OCI-LY3 (cell line): Measurements from ENCODE around the gene CERCAM.
A peak's percentile ranks its signal among the peaks of the same experiment; 100 is the strongest.

Experiments used
- H2AFZ ChIP-seq: fragments of 200-600, 300-600 bp; shearing (Covaris generic); 2 replicates; pipeline ENCODE4 v1.6.0; 2014; ENCODE audit warnings: antibody characterized with exemption, low read depth, low read length
- H3K27ac ChIP-seq: fragments of 200-600, 300-600 bp; sonication (generic); 2 replicates; pipeline ENCODE4 v1.5.1; 2014; ENCODE audit warnings: mild to moderate bottlenecking, low read length, moderate library complexity, mixed read lengths
- H3K27me3 ChIP-seq: fragments of 200-600, 300-600 bp; sonication (generic); 2 replicates; pipeline ENCODE4 v1.6.1; 2014; ENCODE audit warnings: low read depth, low read length, mixed read lengths
- H3K36me3 ChIP-seq: fragments of 200-600, 300-600 bp; sonication (generic); replicated peaks from 2 replicates; pipeline ENCODE3; 2014; ENCODE audit warnings: low read depth, low read length, mixed read lengths
- H3K4me1 ChIP-seq: fragments of 300-600, 200-600 bp; sonication (generic); 2 replicates; pipeline ENCODE4 v1.6.1; 2014; ENCODE audit warnings: low read length, mixed read lengths
- H3K4me2 ChIP-seq: fragments of 200-600, 300-600 bp; sonication (generic); 2 replicates; pipeline ENCODE4 v1.6.1; 2014; ENCODE audit warnings: low read length, mixed read lengths
- H3K4me3 ChIP-seq: fragments of 300-600, 200-600 bp; sonication (generic); 2 replicates; pipeline ENCODE4 v1.5.1; 2014; ENCODE audit warnings: antibody characterized with exemption, mild to moderate bottlenecking, low read length, moderate library complexity
- H3K79me2 ChIP-seq: fragments of 300-600, 200-600 bp; shearing (Covaris generic); 2 replicates; pipeline ENCODE4 v1.6.1; 2014; ENCODE audit warnings: mild to moderate bottlenecking, low read length, mixed read lengths
- H3K9ac ChIP-seq: fragments of 300-600, 200-600 bp; shearing (Covaris generic); 2 replicates; pipeline ENCODE4 v1.6.0; 2014; ENCODE audit warnings: mild to moderate bottlenecking, low read length, moderate library complexity
- H3K9me3 ChIP-seq: fragments of 200-600, 300-600 bp; shearing (Covaris generic); 2 replicates; pipeline ENCODE4 v1.6.1; 2014; ENCODE audit warnings: low read length, mixed read lengths; ENCODE audit not compliant: insufficient read depth
- H4K20me1 ChIP-seq: fragments of 200-600, 300-600 bp; sonication (generic); 2 replicates; pipeline ENCODE4 v1.6.1; 2016; ENCODE audit warnings: low read length, mixed read lengths; ENCODE audit not compliant: insufficient read depth
- CTCF ChIP-seq: fragments of 200-600, 300-600 bp; sonication (generic); IDR thresholded peaks from 2 replicates; pipeline ENCODE4 v1.5.1; 2014; ENCODE audit warnings: antibody characterized with exemption, low read length, low read depth
- EZH2phosphoT487 ChIP-seq: fragments of 200-600 bp; shearing (Covaris generic); IDR thresholded peaks from 2 replicates; pipeline ENCODE4 v1.6.1; 2018; ENCODE audit warnings: antibody characterized with exemption, mixed run types, low read depth

The CERCAM gene

GRCh38 chr9:128448746-128449145, 28.1 kb downstream of the CERCAM start:
- Histone ChIP-seq H3K27ac (no peak overlapping the region), H3K79me2 (no peaks in the 10 kb centered on the region), H3K4me2 (no peak overlapping the region)

GRCh38 chr9:128454991-128455390, 34.3 kb downstream of the CERCAM start:
- TF ChIP-seq EZH2phosphoT487 (no peak), CTCF (no peak)
- no peak overlapping the region for H3K4me2 ChIP-seq
- no peaks in the 10 kb centered on the region for H3K9me3 ChIP-seq
- no peak overlapping the region for H3K4me3 ChIP-seq
- peaks cover 6% of the 10 kb centered on the region for H3K4me1 ChIP-seq
- H3K27ac ChIP-seq, result no peak overlapping the region
- H3K27me3 ChIP-seq, result peaks cover 6% of the 10 kb centered on the region; the same call in 1 of the 2 replicates
- H3K9ac ChIP-seq, result no peak overlapping the region
- H2AFZ ChIP-seq, result no peak overlapping the region
- peaks cover 7% of the 10 kb centered on the region for H4K20me1 ChIP-seq
- H3K36me3 ChIP-seq, result peaks cover 6% of the 10 kb centered on the region
- H3K79me2 ChIP-seq, result peaks cover 25% of the 10 kb centered on the region

More at GRCh38 chr9:128448746-128449145, 28.1 kb downstream of the CERCAM start:
- TF ChIP-seq CTCF (no peak), EZH2phosphoT487 (no peak)
- Histone ChIP-seq H3K36me3 (no peaks in the 10 kb centered on the region), H4K20me1 (no peaks in the 10 kb centered on the region), H3K9ac (no peak overlapping the region), H3K9me3 (no peaks in the 10 kb centered on the region), H3K4me3 (no peak overlapping the region), H3K27me3 (peaks cover 6% of the 10 kb centered on the region; the same call in 1 of the 2 replicates), H3K4me1 (no peaks in the 10 kb centered on the region), H2AFZ (no peak overlapping the region)

- H4K20me1 ChIP-seq, result peaks cover 7% of the 10 kb centered on the region
- peaks cover 6% of the 10 kb centered on the region for H3K4me1 ChIP-seq
- TF ChIP-seq EZH2phosphoT487, result no peak
- H3K9me3 ChIP-seq, result no peaks in the 10 kb centered on the region
- H3K4me3 ChIP-seq, result peak within 1 kb of the TSS; percentile 93
- peaks cover 25% of the 10 kb centered on the region for H3K79me2 ChIP-seq
- peak within 1 kb of the TSS; percentile 75 for H2AFZ ChIP-seq
- H3K36me3 ChIP-seq, result peaks cover 16% of the 10 kb centered on the region
- peak within 1 kb of the TSS; percentile 89 for H3K4me2 ChIP-seq
- peak within 1 kb of the TSS; percentile 74 for H3K27ac ChIP-seq
- peak within 1 kb of the TSS; percentile 86 for H3K9ac ChIP-seq
- peaks cover 6% of the 10 kb centered on the region; the same call in 1 of the 2 replicates for H3K27me3 ChIP-seq
Observed at GRCh38 chr9:128455849-128456612, 35.4 kb downstream of the CERCAM start, which contains the start of gene ODF2. TSS of gene ODF2 (plus strand) at chr9:128456006. CDS start at chr9:128456092, 86 bp downstream.

GRCh38 chr9:128456613-128457061, 36.0 kb downstream of the CERCAM start:
- H3K4me2 ChIP-seq, result peak overlapping the region; percentile 89
- peaks cover 6% of the 10 kb centered on the region; the same call in 1 of the 2 replicates for H3K27me3 ChIP-seq
- peaks cover 25% of the 10 kb centered on the region for H3K79me2 ChIP-seq
- no peak for TF ChIP-seq EZH2phosphoT487
- no peak for TF ChIP-seq CTCF
- H2AFZ ChIP-seq, result 0 out of 2 replicates have a peak overlapping the region, but pooled peaks have one; percentile 69
- H3K9ac ChIP-seq, result peak overlapping the region; percentile 86
- H4K20me1 ChIP-seq, result peaks cover 7% of the 10 kb centered on the region
- H3K4me3 ChIP-seq, result peak overlapping the region; percentile 93
- H3K36me3 ChIP-seq, result peaks cover 20% of the 10 kb centered on the region
- no peaks in the 10 kb centered on the region for H3K9me3 ChIP-seq
- peaks cover 6% of the 10 kb centered on the region for H3K4me1 ChIP-seq
- H3K27ac ChIP-seq, result peak overlapping the region; percentile 74
